ENCODE data around the gene TMEM256. TPM values are rescaled to one million over a fixed set of nuclear protein-coding genes. Genes with fewer than 3 reads are reported as not detected.
A peak's percentile ranks its signal among the peaks of the same experiment; 100 is the strongest.

TMEM256 gene
- polyA plus RNA-seq, 1 donor from 2014 or later, result 84.7 TPM

- peaks cover 18 to 30% (median 21%) of the 10 kb centered on the region in 3 donors for H3K4me1 Mint-ChIP-seq
- no peaks in the 10 kb centered on the region for H3K9me3 Mint-ChIP-seq
- peaks cover 4% of the 10 kb centered on the region for H3K36me3 Mint-ChIP-seq
- peak overlapping the region; percentile 35 to 72 (median 40) for H3K27ac Mint-ChIP-seq
- H3K27me3 Mint-ChIP-seq, result peaks cover 38% of the 10 kb centered on the region
- H3K4me3 Mint-ChIP-seq, result peak overlapping the region; percentile 55 to 93 (median 63)
Measured at GRCh38 chr17:7437950-7438614, 34.2 kb upstream of the TMEM256 start.

DNA sequence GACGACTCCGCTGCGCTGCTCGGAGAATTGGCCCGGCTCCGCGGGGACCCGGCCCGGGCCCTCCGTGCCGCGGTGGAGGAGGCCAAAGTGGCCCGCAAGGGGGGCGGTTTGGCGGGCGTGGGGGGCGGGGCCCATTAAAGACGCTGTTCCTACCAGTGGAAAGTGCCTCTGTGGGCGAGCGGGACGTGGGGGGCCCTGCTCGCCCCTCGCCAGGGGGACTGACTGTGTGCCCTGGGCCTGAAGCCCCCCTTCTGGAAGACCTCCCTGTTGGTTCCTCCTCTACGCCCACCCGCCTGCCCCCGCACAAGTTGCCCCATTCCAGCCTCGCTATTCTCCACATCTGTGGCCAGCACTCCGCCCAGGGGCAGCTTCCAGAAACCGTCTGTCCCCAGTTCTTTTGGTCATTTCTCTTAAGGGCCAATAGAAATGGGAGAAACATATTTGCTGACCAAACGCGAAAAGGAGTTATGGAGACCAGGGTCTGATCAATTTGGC, 33.5 kb upstream of the TMEM256 start:
- peaks cover 33% of the 10 kb centered on the region for H3K27me3 Mint-ChIP-seq
- H3K9me3 Mint-ChIP-seq, result no peaks in the 10 kb centered on the region
- H3K4me1 Mint-ChIP-seq, result peaks cover 18 to 30% (median 21%) of the 10 kb centered on the region in 3 donors
- H3K36me3 Mint-ChIP-seq, result peaks cover 4% of the 10 kb centered on the region
- peak overlapping the region; percentile 45 to 93 (median 55) for H3K4me3 Mint-ChIP-seq
- peak overlapping the region; percentile 35 to 72 (median 40) for H3K27ac Mint-ChIP-seq

DNA sequence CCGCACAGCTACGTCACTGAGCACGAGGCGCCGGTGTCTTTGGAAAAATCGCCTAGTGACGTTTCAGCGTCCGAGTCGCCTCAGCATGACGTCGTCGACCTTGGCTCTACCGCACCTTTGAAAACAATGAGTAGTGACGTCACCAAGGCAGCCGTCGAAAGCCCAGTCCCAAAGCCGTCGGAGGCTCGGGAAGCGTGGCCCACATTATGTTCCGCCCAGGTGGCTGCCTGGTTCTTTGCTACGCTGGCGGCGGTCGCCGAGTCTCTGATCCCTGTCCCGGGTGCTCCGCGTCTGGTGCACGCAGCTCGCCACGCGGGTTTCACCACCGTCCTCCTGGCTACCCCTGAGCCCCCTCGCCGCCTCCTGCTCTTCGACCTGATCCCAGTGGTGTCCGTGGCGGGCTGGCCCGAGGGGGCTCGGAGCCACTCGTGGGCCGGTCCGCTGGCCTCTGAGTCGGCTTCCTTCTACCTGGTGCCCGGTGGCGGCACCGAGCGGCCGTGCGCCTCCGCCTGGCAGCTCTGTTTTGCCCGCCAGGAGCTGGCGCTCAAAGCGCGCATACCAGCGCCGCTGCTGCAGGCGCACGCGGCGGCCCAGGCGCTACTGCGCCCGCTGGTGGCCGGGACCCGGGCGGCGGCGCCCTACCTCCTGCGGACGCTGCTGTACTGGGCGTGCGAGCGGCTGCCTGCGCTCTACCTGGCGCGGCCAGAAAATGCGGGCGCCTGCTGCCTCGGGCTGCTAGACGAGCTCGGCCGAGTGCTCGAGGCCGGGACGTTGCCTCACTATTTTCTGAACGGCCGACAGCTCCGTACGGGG, 32.9 kb upstream of the TMEM256 start:
- H3K36me3 Mint-ChIP-seq, result peaks cover 4% of the 10 kb centered on the region
- peak overlapping the region; percentile 84 to 98 (median 93) for H3K27ac Mint-ChIP-seq
- peaks cover 18 to 30% (median 21%) of the 10 kb centered on the region in 3 donors for H3K4me1 Mint-ChIP-seq
- peaks cover 29% of the 10 kb centered on the region for H3K27me3 Mint-ChIP-seq
- peak overlapping the region; percentile 88 to 95 (median 94) for H3K4me3 Mint-ChIP-seq
- no peaks in the 10 kb centered on the region for H3K9me3 Mint-ChIP-seq

DNA sequence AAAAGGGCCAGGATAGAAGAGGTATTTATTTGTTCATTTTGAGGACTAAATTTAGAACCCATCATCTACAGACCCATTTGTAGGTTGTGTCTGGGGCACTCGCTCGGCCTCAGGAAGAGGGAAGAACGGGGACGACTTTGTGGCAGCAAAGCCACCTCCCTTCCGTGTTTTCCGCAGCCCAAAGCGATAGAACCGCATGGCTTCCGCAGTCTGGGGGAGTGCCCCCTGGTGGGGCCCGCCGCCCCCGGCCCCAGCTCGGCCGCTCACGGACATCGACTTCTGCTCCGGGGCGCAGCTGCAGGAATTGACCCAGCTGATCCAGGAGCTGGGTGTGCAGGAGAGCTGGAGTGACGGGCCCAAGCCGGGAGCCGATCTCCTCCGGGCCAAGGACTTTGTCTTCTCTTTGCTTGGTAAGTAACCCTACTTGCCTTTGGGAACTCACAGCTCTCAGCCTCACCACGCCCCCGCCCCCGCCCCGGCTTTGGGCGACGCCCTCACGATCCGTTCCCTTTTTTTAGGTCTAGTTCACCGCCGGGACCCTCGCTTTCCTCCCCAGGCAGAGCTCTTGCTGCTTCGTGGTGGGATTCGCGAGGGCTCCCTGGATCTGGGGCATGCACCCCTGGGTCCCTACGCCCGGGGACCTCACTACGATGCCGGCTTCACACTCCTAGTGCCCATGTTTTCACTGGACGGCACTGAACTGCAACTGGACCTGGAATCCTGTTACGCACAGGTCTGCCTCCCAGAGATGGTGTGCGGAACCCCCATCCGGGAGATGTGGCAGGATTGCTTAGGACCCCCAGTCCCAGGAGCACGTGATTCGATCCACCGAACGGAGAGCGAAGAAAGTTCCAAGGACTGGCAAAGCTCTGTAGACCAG, 32.0 kb upstream of the TMEM256 start:
- Mint-ChIP-seq H3K4me1 (peaks cover 18 to 30% (median 21%) of the 10 kb centered on the region in 3 donors), H3K27ac (peak overlapping the region; percentile 84 to 98 (median 93))

DNA sequence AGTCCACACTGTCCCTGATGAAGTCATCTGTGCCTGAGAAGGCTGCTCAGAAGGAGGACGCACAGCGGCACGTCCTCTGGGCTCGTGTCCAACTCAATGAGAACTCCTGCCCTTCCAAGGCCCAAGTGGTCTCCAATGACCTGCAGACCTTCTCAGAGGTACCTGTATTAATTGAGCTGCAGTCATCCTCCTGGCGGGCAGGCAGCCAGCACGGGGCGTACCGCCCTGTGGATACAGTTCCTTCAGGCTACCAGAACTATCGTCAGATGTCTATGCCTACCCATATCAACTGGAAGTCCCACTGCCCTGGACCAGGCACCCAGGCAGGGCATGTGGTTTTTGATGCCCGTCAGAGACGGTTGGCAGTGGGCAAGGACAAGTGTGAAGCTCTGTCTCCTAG, 28.4 kb upstream of the TMEM256 start:
- H3K4me1 Mint-ChIP-seq, result peaks cover 0 to 11% (median 9%) of the 10 kb centered on the region in 3 donors
- no peaks in the 10 kb centered on the region for H3K36me3 Mint-ChIP-seq
- H3K27ac Mint-ChIP-seq, result no peak overlapping the region
- H3K4me3 Mint-ChIP-seq, result peak overlapping the region in 1 of 4 donors; percentile 62
- no peaks in the 10 kb centered on the region for H3K9me3 Mint-ChIP-seq
- no peaks in the 10 kb centered on the region for H3K27me3 Mint-ChIP-seq

More for the DNA sequence above, 32.0 kb upstream of the TMEM256 start:
- peaks cover 4% of the 10 kb centered on the region for H3K36me3 Mint-ChIP-seq
- peak overlapping the region; percentile 88 to 95 (median 94) for H3K4me3 Mint-ChIP-seq
- H3K9me3 Mint-ChIP-seq, result no peaks in the 10 kb centered on the region
- peaks cover 25% of the 10 kb centered on the region for H3K27me3 Mint-ChIP-seq

DNA sequence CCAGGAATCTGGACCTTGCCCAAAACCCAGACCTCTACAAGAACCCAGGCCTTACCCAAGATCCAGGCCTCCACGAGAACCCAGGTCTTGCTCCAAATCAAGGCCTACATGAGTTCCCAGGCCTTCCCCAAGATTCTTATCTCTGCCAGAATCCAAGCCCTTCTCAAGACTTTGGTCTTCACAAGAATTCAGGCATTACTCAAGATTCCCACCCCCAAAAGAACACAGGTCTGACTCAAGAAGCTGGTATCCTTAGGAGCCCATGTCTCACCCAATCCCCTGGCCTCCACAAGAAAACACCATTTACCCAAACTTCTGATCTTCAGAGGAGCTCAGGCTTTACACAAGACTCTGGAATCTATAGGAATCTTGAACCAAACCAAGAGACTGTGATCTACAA, 27.3 kb upstream of the TMEM256 start:
- H3K27me3 Mint-ChIP-seq, result peaks cover under 1% of the 10 kb centered on the region
- H3K9me3 Mint-ChIP-seq, result no peaks in the 10 kb centered on the region
- H3K27ac Mint-ChIP-seq, result peak overlapping the region in 1 of 3 donors; percentile 12
- no peak overlapping the region for H3K4me3 Mint-ChIP-seq
- no peaks in the 10 kb centered on the region for H3K36me3 Mint-ChIP-seq
- H3K4me1 Mint-ChIP-seq, result peaks cover 0 to 7% (median 7%) of the 10 kb centered on the region in 3 donors

- Mint-ChIP-seq H3K4me1 (no peaks in the 10 kb centered on the region), H3K4me3 (no peak overlapping the region), H3K9me3 (no peaks in the 10 kb centered on the region), H3K36me3 (no peaks in the 10 kb centered on the region), H3K27ac (no peak overlapping the region), H3K27me3 (peaks cover 3% of the 10 kb centered on the region)
Measured at GRCh38 chr17:7429722-7430121, 25.8 kb upstream of the TMEM256 start.

DNA sequence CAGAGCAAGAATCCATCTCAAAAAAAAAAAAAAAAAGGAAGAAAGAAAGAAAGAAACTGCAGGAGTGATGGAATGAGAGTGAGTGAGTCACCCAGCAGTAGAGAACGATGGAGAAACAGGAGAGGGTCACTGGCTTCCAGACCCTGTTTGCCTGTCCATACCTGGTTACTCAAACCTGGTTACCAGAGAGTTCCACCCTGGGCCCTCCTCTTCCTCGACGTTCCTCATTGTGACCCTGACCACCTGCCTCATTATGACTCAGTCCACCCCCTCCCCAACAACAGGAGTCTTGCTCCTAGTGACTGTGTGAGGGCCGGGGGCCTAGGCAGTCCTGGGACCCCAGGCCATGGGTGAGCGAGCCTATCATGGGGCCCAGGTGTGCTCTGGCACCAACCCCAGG, 24.7 kb upstream of the TMEM256 start, which contains the start of gene SPEM3:
Gene SPEM3, plus strand, starts transcription at position 301 of the 400 bp plus-strand sequence. Its CDS starts 46 bp downstream, at position 347.
- no peak within 1 kb of the TSS for H3K4me3 Mint-ChIP-seq
- H3K9me3 Mint-ChIP-seq, result no peaks in the 10 kb centered on the region
- no peak within 1 kb of the TSS for H3K27ac Mint-ChIP-seq
- no peaks in the 10 kb centered on the region for H3K36me3 Mint-ChIP-seq
- peaks cover 3% of the 10 kb centered on the region for H3K27me3 Mint-ChIP-seq
- H3K4me1 Mint-ChIP-seq, result no peaks in the 10 kb centered on the region

- H3K36me3 Mint-ChIP-seq, result no peaks in the 10 kb centered on the region
- no peaks in the 10 kb centered on the region for H3K4me1 Mint-ChIP-seq
- H3K4me3 Mint-ChIP-seq, result no peak overlapping the region
- H3K27me3 Mint-ChIP-seq, result peaks cover 3% of the 10 kb centered on the region
- H3K27ac Mint-ChIP-seq, result no peak overlapping the region
- no peaks in the 10 kb centered on the region for H3K9me3 Mint-ChIP-seq
Measured at GRCh38 chr17:7427549-7427948, 23.7 kb upstream of the TMEM256 start.

- H3K4me1 Mint-ChIP-seq, result no peaks in the 10 kb centered on the region
Measured at GRCh38 chr17:7426896-7427489, 23.1 kb upstream of the TMEM256 start.

DNA sequence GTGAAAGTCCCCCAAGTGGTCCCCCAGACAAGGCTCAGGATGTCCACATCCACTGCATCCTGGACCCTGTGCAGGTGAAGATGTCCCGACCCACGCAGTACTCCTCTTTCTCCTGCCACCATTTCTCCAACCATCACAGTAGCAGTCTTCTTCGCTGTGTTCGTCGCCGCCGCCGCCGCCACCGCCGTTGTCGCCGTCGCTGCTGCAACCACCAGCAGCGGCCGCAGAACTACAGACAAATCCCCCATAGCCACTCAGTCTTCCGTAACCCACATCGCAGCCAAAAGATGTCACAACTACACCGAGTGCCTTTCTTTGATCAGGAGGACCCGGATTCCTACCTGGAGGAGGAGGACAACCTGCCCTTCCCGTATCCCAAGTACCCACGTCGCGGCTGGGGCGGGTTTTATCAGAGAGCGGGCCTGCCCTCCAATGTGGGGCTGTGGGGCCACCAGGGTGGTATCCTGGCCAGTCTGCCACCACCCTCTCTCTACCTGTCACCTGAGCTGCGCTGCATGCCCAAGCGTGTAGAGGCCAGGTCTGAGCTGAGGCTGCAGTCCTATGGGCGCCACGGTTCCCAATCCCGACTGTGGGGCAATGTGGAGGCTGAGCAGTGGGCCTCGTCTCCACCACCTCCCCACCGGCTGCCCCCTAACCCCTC, 22.4 kb upstream of the TMEM256 start:
- Mint-ChIP-seq H3K4me1 (no peaks in the 10 kb centered on the region), H3K27ac (peak overlapping the region in 1 of 3 donors; percentile 62), H3K4me3 (no peak overlapping the region), H3K27me3 (peaks cover 3% of the 10 kb centered on the region), H3K36me3 (no peaks in the 10 kb centered on the region), H3K9me3 (no peaks in the 10 kb centered on the region)

More at GRCh38 chr17:7426896-7427489, 23.1 kb upstream of the TMEM256 start:
- Mint-ChIP-seq H3K4me3 (no peak overlapping the region), H3K9me3 (no peaks in the 10 kb centered on the region), H3K27me3 (peaks cover 3% of the 10 kb centered on the region), H3K36me3 (no peaks in the 10 kb centered on the region), H3K27ac (no peak overlapping the region)

DNA sequence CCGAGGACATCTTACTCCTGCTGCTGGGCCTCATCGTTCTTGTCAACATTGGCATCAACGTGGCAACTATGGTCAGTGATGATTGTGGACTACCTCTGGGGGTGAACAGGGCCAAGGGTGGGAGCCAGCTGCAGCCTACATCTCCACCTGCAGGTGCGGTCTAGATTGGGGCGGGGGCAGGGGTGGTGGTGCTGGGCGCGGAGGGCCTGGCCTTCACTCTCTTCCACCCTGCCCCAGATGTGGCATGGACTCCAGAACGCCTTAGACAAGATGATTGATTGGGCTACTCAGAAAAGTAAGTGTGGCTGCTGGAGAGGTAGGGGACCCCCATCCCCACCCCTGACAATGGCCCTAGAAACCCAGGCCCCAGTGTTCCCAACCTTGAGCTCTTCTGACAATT, 21.9 kb upstream of the TMEM256 start:
- no peaks in the 10 kb centered on the region for H3K9me3 Mint-ChIP-seq
- H3K4me3 Mint-ChIP-seq, result no peak overlapping the region
- H3K27ac Mint-ChIP-seq, result peak overlapping the region in 1 of 3 donors; percentile 62
- no peaks in the 10 kb centered on the region for H3K4me1 Mint-ChIP-seq
- H3K27me3 Mint-ChIP-seq, result peaks cover 3% of the 10 kb centered on the region
- no peaks in the 10 kb centered on the region for H3K36me3 Mint-ChIP-seq

- Mint-ChIP-seq H3K27me3 (peaks cover 3% of the 10 kb centered on the region), H3K4me3 (no peak within 1 kb of the TSS), H3K27ac (peak within 1 kb of the TSS in 1 of 3 donors; percentile 62), H3K36me3 (no peaks in the 10 kb centered on the region), H3K9me3 (no peaks in the 10 kb centered on the region), H3K4me1 (no peaks in the 10 kb centered on the region)
Measured at GRCh38 chr17:7425316-7425715, 21.4 kb upstream of the TMEM256 start, which contains the start of gene SPEM2. Gene SPEM2 (plus strand): TSS chr17:7425616. CDS start chr17:7425689, 73 bp downstream.

DNA sequence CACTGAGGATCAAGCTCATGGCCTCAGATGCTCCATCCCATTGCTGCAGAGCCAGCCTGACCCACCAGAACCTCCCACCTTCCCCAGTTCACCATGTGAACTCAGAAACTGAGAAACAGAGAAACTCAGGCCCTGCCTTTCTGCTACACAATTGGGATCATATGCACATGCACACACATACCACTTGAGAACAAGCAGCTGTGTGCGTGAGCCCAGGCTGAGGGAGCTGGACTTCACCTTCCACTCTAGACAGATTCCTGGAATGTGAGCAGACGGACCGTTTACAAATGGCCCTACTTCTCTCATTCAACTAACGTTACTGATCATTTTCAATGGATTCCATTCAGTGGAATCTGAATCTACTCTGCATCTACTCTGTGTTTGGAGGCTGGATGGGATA, 19.8 kb upstream of the TMEM256 start:
- Mint-ChIP-seq H3K9me3 (no peaks in the 10 kb centered on the region), H3K4me3 (no peak overlapping the region), H3K27ac (no peak overlapping the region), H3K36me3 (no peaks in the 10 kb centered on the region), H3K4me1 (no peaks in the 10 kb centered on the region), H3K27me3 (peaks cover 10% of the 10 kb centered on the region)

All from IgD-negative memory B cell (primary cell).